ENCODE measurements around the gene ARHGAP31.

DNA sequence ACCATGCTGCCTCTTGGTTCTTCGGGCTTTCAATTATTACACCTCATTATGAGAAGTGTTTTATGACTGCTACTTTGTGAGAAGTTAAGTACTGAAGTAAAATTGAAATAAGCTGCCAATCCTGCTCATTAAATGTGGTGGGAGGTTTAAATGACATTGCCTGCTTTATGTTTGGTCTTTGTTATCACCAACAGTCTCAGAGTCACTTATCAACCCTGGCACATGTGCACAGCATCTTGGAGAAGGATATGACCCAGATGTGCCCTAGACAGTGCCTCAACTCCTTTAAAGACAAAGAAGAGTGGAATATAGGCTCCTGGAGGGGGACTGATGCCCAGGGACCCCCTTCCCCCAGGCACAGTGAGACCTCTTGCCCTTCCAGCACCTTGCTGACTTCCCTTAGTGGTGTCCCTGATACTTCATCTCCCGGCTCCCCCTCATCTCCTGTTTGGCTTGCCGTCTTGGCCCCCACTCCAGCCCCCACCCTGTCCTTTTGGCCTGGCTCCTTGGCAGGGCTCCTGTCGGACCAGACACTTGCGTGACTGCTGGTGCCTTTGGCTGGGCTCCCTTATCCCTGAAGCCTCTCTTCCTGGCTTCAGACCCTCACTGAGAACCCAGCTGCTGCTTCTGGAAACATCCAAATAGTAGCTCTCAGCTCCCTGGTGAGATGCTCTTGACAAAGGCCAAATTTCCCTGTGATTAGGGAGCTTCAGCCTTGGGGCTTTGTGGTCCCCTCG is 39.8 kb downstream of the ARHGAP31 start:
- TF ChIP-seq, protein P1, sequence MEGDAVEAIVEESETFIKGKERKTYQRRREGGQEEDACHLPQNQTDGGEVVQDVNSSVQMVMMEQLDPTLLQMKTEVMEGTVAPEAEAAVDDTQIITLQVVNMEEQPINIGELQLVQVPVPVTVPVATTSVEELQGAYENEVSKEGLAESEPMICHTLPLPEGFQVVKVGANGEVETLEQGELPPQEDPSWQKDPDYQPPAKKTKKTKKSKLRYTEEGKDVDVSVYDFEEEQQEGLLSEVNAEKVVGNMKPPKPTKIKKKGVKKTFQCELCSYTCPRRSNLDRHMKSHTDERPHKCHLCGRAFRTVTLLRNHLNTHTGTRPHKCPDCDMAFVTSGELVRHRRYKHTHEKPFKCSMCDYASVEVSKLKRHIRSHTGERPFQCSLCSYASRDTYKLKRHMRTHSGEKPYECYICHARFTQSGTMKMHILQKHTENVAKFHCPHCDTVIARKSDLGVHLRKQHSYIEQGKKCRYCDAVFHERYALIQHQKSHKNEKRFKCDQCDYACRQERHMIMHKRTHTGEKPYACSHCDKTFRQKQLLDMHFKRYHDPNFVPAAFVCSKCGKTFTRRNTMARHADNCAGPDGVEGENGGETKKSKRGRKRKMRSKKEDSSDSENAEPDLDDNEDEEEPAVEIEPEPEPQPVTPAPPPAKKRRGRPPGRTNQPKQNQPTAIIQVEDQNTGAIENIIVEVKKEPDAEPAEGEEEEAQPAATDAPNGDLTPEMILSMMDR (IDR thresholded peaks at IDR 0.05 in 4 of 5, conservative IDR thresholded peaks at IDR 0.05 in 1 of 5): no peak
- TF ChIP-seq POLR2A (IDR thresholded peaks at IDR 0.05): no peak
